ENCODE measurements around the gene RBMS3. TPM values are rescaled to one million over a fixed set of nuclear protein-coding genes. Genes with fewer than 3 reads are reported as not detected.
A peak's percentile ranks its signal among the peaks of the same experiment; 100 is the strongest.
"Not testable (repeated sequence)": the region's sequence is repeated elsewhere in the genome, so short reads cannot be mapped to it uniquely, and the experiment has no call there.

The RBMS3 gene
- total RNA-seq: 10 to 100 TPM; 40.7 to 53.2 TPM
- long read RNA-seq, full-length matches to known transcripts: 6 of 14 reads
- long read RNA-seq, partial matches to known transcripts: 0 of 14 reads
- long read RNA-seq, other reads (novel, unspliced or antisense): 8 of 14 reads

- DNase-seq (peak; percentile 89), ATAC-seq (peak; percentile 92 to 95)
- intact Hi-C loops (cut with DNase I): loop anchor here in 1 of 2 donors (5.0 to 10.0 kb wide), 4 partner anchors 52 to 482 kb away; no protein-coding TSS in a partner anchor
Measured at GRCh38 chr3:29280404-29281093, at the start of gene RBMS3. Gene RBMS3 (plus strand): TSS chr3:29281071.

- intact Hi-C loops (cut with DNase I); DNase-seq; ATAC-seq: not testable (repeated sequence)
Measured at GRCh38 chr3:29233126-29233525, 47.7 kb upstream of the RBMS3 start.

GRCh38 chr3:29236146-29236840 is 44.6 kb upstream of the RBMS3 start:
- DNase-seq (no peak), ATAC-seq (no peak)
- intact Hi-C loops (cut with DNase I): no loop called here

GRCh38 chr3:29239376-29239775 is 41.5 kb upstream of the RBMS3 start:
- ATAC-seq: no peak
- intact Hi-C loops (cut with DNase I): no loop called here

GRCh38 chr3:29240248-29240647 is 40.6 kb upstream of the RBMS3 start:
- DNase-seq: no peak
- peak in 1 of 2 donors; percentile 36 for ATAC-seq
- intact Hi-C loops (cut with DNase I): no loop called here

More at GRCh38 chr3:29239376-29239775, 41.5 kb upstream of the RBMS3 start:
- no peak for DNase-seq

GRCh38 chr3:29240887-29241286 is 40.0 kb upstream of the RBMS3 start:
- DNase-seq (no peak), ATAC-seq (no peak)
- intact Hi-C loops (cut with DNase I): no loop called here

GRCh38 chr3:29241855-29242254 is 39.0 kb upstream of the RBMS3 start:
- intact Hi-C loops (cut with DNase I): no loop called here
- DNase-seq (no peak), ATAC-seq (no peak)

GRCh38 chr3:29242296-29242695 is 38.6 kb upstream of the RBMS3 start:
- ATAC-seq (no peak), DNase-seq (no peak)
- intact Hi-C loops (cut with DNase I): no loop called here

GRCh38 chr3:29245441-29245840 is 35.4 kb upstream of the RBMS3 start:
- no peak for DNase-seq
- ATAC-seq: no peak
- intact Hi-C loops (cut with DNase I): no loop called here

- ATAC-seq (no peak), DNase-seq (no peak)
- intact Hi-C loops (cut with DNase I): no loop called here
Measured at GRCh38 chr3:29247088-29247745, 33.7 kb upstream of the RBMS3 start.

GRCh38 chr3:29249829-29250345 is 31.0 kb upstream of the RBMS3 start:
- DNase-seq: no peak
- intact Hi-C loops (cut with DNase I): no loop called here
- ATAC-seq: no peak

- DNase-seq: no peak
- no peak for ATAC-seq
- intact Hi-C loops (cut with DNase I): no loop called here
Measured at GRCh38 chr3:29255854-29256696, 24.8 kb upstream of the RBMS3 start.

GRCh38 chr3:29258161-29258560 is 22.7 kb upstream of the RBMS3 start:
- intact Hi-C loops (cut with DNase I): no loop called here
- ATAC-seq: no peak

GRCh38 chr3:29261119-29261518 is 19.8 kb upstream of the RBMS3 start:
- ATAC-seq (no peak), DNase-seq (no peak)
- intact Hi-C loops (cut with DNase I): no loop called here

More at GRCh38 chr3:29258161-29258560, 22.7 kb upstream of the RBMS3 start:
- no peak for DNase-seq

GRCh38 chr3:29263476-29263875 is 17.4 kb upstream of the RBMS3 start:
- intact Hi-C loops (cut with DNase I): no loop called here
- ATAC-seq (no peak), DNase-seq (no peak)

GRCh38 chr3:29265509-29266072 is 15.3 kb upstream of the RBMS3 start:
- intact Hi-C loops (cut with DNase I): no loop called here
- ATAC-seq (no peak), DNase-seq (no peak)

- no peak for ATAC-seq
Measured at GRCh38 chr3:29267226-29267625, 13.6 kb upstream of the RBMS3 start.

GRCh38 chr3:29268651-29269050 is 12.2 kb upstream of the RBMS3 start:
- no peak for DNase-seq

More at GRCh38 chr3:29267226-29267625, 13.6 kb upstream of the RBMS3 start:
- intact Hi-C loops (cut with DNase I): no loop called here
- no peak for DNase-seq

More at GRCh38 chr3:29268651-29269050, 12.2 kb upstream of the RBMS3 start:
- intact Hi-C loops (cut with DNase I): no loop called here
- no peak for ATAC-seq

All from left cardiac atrium (tissue), 4 donors.